Measurements from ENCODE around the gene PNKD. TPM values are rescaled to one million over a fixed set of nuclear protein-coding genes. Genes with fewer than 3 reads are reported as not detected.

PNKD gene
- total and polyA plus RNA-seq, 2 of the 8 experiments (the other 6 are each of a cell fraction or from before 2014, with no cell fraction given), result 43.9 to 65.4 TPM

DNA sequence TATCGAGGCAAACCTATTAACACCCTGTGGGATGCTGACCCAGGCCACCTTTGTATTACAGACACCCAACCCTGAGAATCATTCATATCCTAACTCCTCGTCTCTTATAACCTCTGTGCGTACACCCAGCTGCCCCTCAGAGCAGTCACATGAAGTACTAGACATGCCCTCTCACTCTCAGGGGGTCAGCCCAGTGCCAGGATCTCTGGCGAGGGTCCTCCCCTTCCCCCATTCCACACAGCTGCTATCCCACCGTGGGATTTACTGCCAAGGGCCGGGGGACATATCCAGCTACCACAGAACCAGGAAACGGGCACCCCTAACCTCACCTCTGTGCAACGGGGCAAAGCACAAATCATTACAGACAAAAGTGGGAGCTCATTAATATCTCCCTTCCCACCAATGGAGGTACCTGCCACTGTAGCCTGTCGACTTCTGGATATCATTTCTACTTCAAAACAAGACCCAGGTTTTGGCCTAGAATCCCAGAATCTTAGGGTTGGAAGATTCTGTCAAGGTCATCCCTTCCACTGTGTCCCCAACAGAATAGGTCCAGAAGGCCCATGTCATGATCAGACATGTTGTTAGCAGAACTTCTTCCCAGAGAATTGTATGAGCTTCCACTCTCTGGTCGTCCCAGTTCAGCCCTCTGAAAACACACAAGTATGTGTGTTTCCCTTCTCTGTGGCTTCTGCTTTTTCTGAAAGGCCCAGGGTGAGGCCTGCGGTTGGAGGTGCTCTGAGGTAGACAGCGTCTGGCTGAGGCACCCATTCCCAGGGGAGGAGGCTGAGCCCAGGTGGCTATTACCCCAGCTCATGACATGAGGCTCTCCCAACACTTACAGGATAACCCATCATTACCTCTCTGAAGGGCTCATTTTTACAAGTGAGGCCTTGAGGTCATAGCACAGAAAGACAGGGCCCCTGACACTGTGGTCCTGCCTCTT, 20.3 kb downstream of the PNKD start:
- FAIRE-seq (no peak), DNase-seq (ENCODE audit: low read depth in 1 of 2, low spot score in 2 of 2) (no peak)
- Histone ChIP-seq H4K20me1 (replicated peaks in 1 of 2; ENCODE audit: control insufficient read depth in 1 of 2, insufficient read depth in 2 of 2, low read length in 2 of 2) (no peaks in the 10 kb centered on the region), H3K4ac (replicated peaks; ENCODE audit: insufficient read length, low read depth, low read length) (no peak overlapping the region), H3K4me3 (ENCODE audit: extremely low read depth in 1 of 4, insufficient read depth in 2 of 4, low read depth in 3 of 4, low read length in 4 of 4) (no peak overlapping the region), H3K9me3 (ENCODE audit: insufficient read depth in 2 of 2, low read depth in 1 of 2, low read length in 1 of 2) (no peaks in the 10 kb centered on the region), H3K36me3 (ENCODE audit: control insufficient read depth in 2 of 4, insufficient read depth in 4 of 4, low read length in 3 of 4) (no peaks in the 10 kb centered on the region), H2BK120ac (replicated peaks; ENCODE audit: low read depth, low read length) (no peak overlapping the region), H4K91ac (replicated peaks; ENCODE audit: insufficient read length, low read length) (no peak overlapping the region), H3K23me2 (ENCODE audit: low read depth, low read length) (peaks cover 5% of the 10 kb centered on the region; the same call in 1 of the 2 replicates), H4K5ac (ENCODE audit: insufficient read length, low read depth, low read length) (no peak overlapping the region), H3K4me2 (ENCODE audit: insufficient read depth in 1 of 2, low read depth in 2 of 2, low read length in 2 of 2) (no peak overlapping the region), H2AK5ac (ENCODE audit: low read depth, low read length) (peak overlapping the region; percentile 9; the same call in 1 of the 2 replicates), H3K4me1 (replicated peaks in 1 of 4; ENCODE audit: control insufficient read depth in 3 of 4, insufficient read depth in 4 of 4, low read length in 3 of 4) (peaks cover 7 to 14% (median 11%) of the 10 kb centered on the region in 4 experiments; a peak in 6 of 7 replicates), H2BK20ac (ENCODE audit: low read length) (no peak overlapping the region), H2BK15ac (ENCODE audit: low read length) (no peak overlapping the region), H2BK12ac (ENCODE audit: low read depth, low read length) (no peak overlapping the region), H3K18ac (ENCODE audit: extremely low read depth, low read length) (no peak overlapping the region), H4K8ac (ENCODE audit: extremely low read depth, insufficient read depth, low read length) (no peak overlapping the region), H3K56ac (replicated peaks; ENCODE audit: insufficient read length, low read depth, low read length) (no peak overlapping the region), H3K79me2 (ENCODE audit: control insufficient read depth in 1 of 2, insufficient read depth in 2 of 2, low read length in 2 of 2) (no peaks in the 10 kb centered on the region), H2BK5ac (ENCODE audit: low read depth, low read length) (no peak overlapping the region), H3K27me3 (replicated peaks in 1 of 4; ENCODE audit: control insufficient read depth in 3 of 4, extremely low read depth in 1 of 4, insufficient read depth in 3 of 4, low read length in 3 of 4) (no peaks in the 10 kb centered on the region), H3K9ac (replicated peaks in 1 of 4; ENCODE audit: extremely low read depth in 1 of 4, low read depth in 3 of 4, low read length in 3 of 4) (no peak overlapping the region), H2AFZ (ENCODE audit: low read length) (no peak overlapping the region), H3K14ac (ENCODE audit: insufficient read length) (no peak overlapping the region), H3K23ac (ENCODE audit: insufficient read length) (no peak overlapping the region), H3K27ac (ENCODE audit: low read depth, low read length) (no peak overlapping the region), H3K79me1 (ENCODE audit: low read depth, low read length) (0 out of 2 replicates have a peak, but pooled peaks cover 7% of the 10 kb centered on the region)
- no peak for TF ChIP-seq NANOG (IDR thresholded peaks at IDR 0.05; ENCODE audit: insufficient read depth, low read depth, low read length, poor library complexity, severe bottlenecking)
- TF ChIP-seq HDAC2 (IDR thresholded peaks at IDR 0.05; ENCODE audit: borderline replicate concordance in 1 of 2, low read depth in 2 of 2, low read length in 2 of 2), result no peak
- TF ChIP-seq TEAD4 (IDR thresholded peaks at IDR 0.05; ENCODE audit: low read depth, low read length), result no peak
- TF ChIP-seq EP300 (IDR thresholded peaks at IDR 0.05; ENCODE audit: borderline replicate concordance in 1 of 2, low read depth in 2 of 2, low read length in 2 of 2), result no peak
- no peak for TF ChIP-seq FOSL1 (IDR thresholded peaks at IDR 0.05; ENCODE audit: insufficient read depth, low read depth, low read length)
- 86% methylated on average over 12 of the region's 12 CpGs; no CpG with 5 or more reads in 1 of the 2 experiments for WGBS, 2 experiments (ENCODE audit: extremely low coverage in 1 of 2, insufficient coverage in 1 of 2, insufficient read length in 1 of 2, insufficient replicate concordance in 2 of 2, low coverage in 1 of 2, low lambda C conversion rate in 2 of 2, missing lambda C conversion rate in 1 of 2)
- ChIA-PET POLR2A (ENCODE audit: partially characterized antibody) (interaction anchor here (0.6 to 1.7 kb wide), 6 partner anchors 8 to 42 kb away, joined by 3 to 4 read pairs (median 3); partner anchors contain the start of genes AAMP and PNKD), CTCF (ENCODE audit: partially characterized antibody) (interaction anchor here (0.6 to 12.1 kb wide), 11 partner anchors 8 to 380 kb away, joined by 3 to 94 read pairs (median 5); partner anchors contain the start of genes AAMP, CATIP and PNKD)
